Cardiac muscle cell (in vitro differentiated cells and primary cell): ENCODE results near the gene AP2A2. TPM values are rescaled to one million over a fixed set of nuclear protein-coding genes. Genes with fewer than 3 reads are reported as not detected.

Experiments
- DNase-seq, 2 donors: peaks; one replicate each; pipeline versions ENCODE4 v3.0.0 to v3.0.0-alpha.2; 2010 to 2017; ENCODE audit warnings: low read depth in 1 of 2, low spot score in 1 of 2
- H3K27ac ChIP-seq: fragments of 200-600 bp; sonication (generic); 2 replicates; pipeline ENCODE4 v1.5.1; 2016
- H3K27me3 ChIP-seq: fragments of 200-600 bp; sonication (generic); 2 replicates; pipeline ENCODE4 v1.6.0; 2016; ENCODE audit warnings: control low read depth
- H3K36me3 ChIP-seq: fragments of 200-600 bp; sonication (generic); 2 replicates; pipeline ENCODE4 v1.5.1; 2016; ENCODE audit warnings: control low read depth
- H3K4me1 ChIP-seq: fragments of 200-600 bp; sonication (generic); 2 replicates; pipeline ENCODE4 v1.8.1; 2017; ENCODE audit warnings: low read depth, mild to moderate bottlenecking, mixed run types
- H3K4me3 ChIP-seq: fragments of 200-600 bp; sonication (generic); 2 replicates; pipeline ENCODE4 v1.5.1; 2016; ENCODE audit warnings: mild to moderate bottlenecking
- H3K9me3 ChIP-seq: fragments of 200-600 bp; sonication (generic); 2 replicates; pipeline ENCODE4 v1.5.1; 2017; ENCODE audit warnings: low read depth, mild to moderate bottlenecking, control low read depth
- polyA plus RNA-seq: library from polyadenylated mRNA; unstranded; fragments of >200 nt; fragmentation: Nextera tagmentation; extraction: Ambion mirVana; gene quantifications from 2 replicates; pipeline ENCODE4 v1.2.1, GENCODE V29; 2016
- total RNA-seq: library from RNA; depleted of rRNA; stranded (reverse); fragments of >200 nt; gene quantifications from 2 replicates; pipeline ENCODE4 v1.2.3, GENCODE V29; 2016
- TF ChIP-seq, protein P1 (sequence below): IDR thresholded peaks from 2 replicates; pipeline ENCODE4 v1.5.1; 2012; ENCODE audit warnings: low read depth, mild to moderate bottlenecking, low read length

The AP2A2 gene
- total and polyA plus RNA-seq, 2 experiments from 2014 or later, result 47.6 to 77.6 TPM

GRCh38 chr11:969651-970205, 44.1 kb downstream of the AP2A2 start:
- Histone ChIP-seq H3K27me3 (no peaks in the 10 kb centered on the region), H3K9me3 (no peaks in the 10 kb centered on the region), H3K27ac (no peak overlapping the region), H3K4me1 (no peaks in the 10 kb centered on the region), H3K4me3 (no peak overlapping the region), H3K36me3 (peaks cover 6% of the 10 kb centered on the region)
- no peak for DNase-seq
- TF ChIP-seq, protein P1, sequence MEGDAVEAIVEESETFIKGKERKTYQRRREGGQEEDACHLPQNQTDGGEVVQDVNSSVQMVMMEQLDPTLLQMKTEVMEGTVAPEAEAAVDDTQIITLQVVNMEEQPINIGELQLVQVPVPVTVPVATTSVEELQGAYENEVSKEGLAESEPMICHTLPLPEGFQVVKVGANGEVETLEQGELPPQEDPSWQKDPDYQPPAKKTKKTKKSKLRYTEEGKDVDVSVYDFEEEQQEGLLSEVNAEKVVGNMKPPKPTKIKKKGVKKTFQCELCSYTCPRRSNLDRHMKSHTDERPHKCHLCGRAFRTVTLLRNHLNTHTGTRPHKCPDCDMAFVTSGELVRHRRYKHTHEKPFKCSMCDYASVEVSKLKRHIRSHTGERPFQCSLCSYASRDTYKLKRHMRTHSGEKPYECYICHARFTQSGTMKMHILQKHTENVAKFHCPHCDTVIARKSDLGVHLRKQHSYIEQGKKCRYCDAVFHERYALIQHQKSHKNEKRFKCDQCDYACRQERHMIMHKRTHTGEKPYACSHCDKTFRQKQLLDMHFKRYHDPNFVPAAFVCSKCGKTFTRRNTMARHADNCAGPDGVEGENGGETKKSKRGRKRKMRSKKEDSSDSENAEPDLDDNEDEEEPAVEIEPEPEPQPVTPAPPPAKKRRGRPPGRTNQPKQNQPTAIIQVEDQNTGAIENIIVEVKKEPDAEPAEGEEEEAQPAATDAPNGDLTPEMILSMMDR, result no peak

- peaks cover 6% of the 10 kb centered on the region for H3K36me3 ChIP-seq
- no peaks in the 10 kb centered on the region for H3K9me3 ChIP-seq
- DNase-seq, result no peak
Observed at GRCh38 chr11:970319-970871, 44.7 kb downstream of the AP2A2 start.

GRCh38 chr11:971092-971690, 45.5 kb downstream of the AP2A2 start:
- H3K27me3 ChIP-seq, result no peaks in the 10 kb centered on the region
- H3K4me3 ChIP-seq, result no peak overlapping the region
- no peak overlapping the region for H3K27ac ChIP-seq
- no peaks in the 10 kb centered on the region for H3K9me3 ChIP-seq
- DNase-seq, result no peak
- no peaks in the 10 kb centered on the region for H3K4me1 ChIP-seq
- H3K36me3 ChIP-seq, result peaks cover 6% of the 10 kb centered on the region
- TF ChIP-seq, protein P1, result no peak

More at GRCh38 chr11:970319-970871, 44.7 kb downstream of the AP2A2 start:
- Histone ChIP-seq H3K4me1 (no peaks in the 10 kb centered on the region), H3K4me3 (no peak overlapping the region), H3K27me3 (no peaks in the 10 kb centered on the region), H3K27ac (no peak overlapping the region)
- TF ChIP-seq, protein P1, result no peak

GRCh38 chr11:971731-972365, 46.2 kb downstream of the AP2A2 start:
- Histone ChIP-seq H3K27me3 (no peaks in the 10 kb centered on the region), H3K4me3 (no peak overlapping the region), H3K27ac (no peak overlapping the region), H3K9me3 (no peaks in the 10 kb centered on the region), H3K4me1 (no peaks in the 10 kb centered on the region), H3K36me3 (peaks cover 7% of the 10 kb centered on the region)
- TF ChIP-seq, protein P1, result no peak
- no peak for DNase-seq

GRCh38 chr11:972523-973211, 47.0 kb downstream of the AP2A2 start:
- Histone ChIP-seq H3K4me3 (no peak overlapping the region), H3K9me3 (no peaks in the 10 kb centered on the region), H3K27ac (no peak overlapping the region), H3K4me1 (no peaks in the 10 kb centered on the region), H3K36me3 (peaks cover 11% of the 10 kb centered on the region), H3K27me3 (no peaks in the 10 kb centered on the region)
- TF ChIP-seq, protein P1, result no peak
- no peak for DNase-seq
